ENCODE measurements around the gene DCDC2B.
A peak's percentile ranks its signal among the peaks of the same experiment; 100 is the strongest.

DCDC2B gene

DNA sequence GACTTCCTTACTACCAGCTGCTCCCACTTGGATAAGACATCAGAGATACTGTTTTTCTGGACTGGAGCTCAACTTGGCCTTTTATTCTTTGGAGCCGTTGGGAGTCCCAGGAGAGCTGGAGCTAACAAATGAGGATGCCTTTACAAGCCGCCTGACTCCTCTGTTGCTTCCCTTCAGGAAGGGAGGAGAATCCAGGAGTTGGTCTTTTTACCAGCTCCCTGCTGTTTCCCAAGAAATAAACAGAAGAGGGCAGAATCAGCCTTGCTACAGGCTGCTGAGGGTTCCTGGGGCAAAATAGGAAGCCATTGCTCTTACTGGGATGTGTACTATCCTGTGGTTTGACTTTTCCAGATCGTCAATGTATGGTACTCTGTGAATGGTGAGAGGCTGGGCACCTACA, 14.8 kb downstream of the DCDC2B start:
- no peak for DNase-seq (ENCODE audit: low read depth)

DNA sequence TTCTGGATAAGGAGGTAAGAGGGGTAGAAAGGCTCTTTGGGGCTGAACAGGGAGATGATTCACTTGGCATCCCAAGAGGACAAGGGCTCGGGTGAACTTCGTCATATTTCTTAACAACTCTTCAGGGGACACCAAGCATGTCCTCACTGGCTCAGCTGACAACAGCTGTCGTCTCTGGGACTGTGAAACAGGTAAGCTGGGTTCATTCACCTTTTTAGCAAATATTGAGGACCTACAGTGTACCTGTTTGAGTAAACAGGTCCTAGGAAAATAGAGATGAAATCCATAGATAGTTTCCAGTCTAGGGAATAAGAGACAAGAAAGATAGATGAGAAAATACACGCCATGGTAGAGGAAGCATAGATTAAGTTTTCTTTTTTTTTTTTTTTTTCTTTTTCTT, 15.4 kb downstream of the DCDC2B start:
- no peak for DNase-seq (ENCODE audit: low read depth)

DNA sequence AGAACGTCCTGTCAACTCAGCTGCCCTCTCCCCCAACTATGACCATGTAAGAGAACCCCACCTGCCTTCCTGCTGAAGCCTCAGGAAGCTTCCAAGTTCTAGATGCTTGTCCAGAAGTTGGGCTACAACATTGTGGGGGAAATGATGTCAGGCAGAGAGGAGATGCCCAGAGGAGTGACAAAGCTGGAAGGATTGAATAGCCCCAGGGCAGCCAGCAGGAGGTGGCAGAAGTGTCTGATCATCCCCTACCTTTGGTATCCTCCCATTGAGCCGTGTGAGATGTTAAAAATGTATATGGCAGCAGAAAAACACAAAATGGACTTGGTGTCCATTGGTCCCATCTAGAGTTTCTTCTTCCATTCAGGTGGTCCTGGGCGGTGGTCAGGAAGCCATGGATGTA, 19.9 kb downstream of the DCDC2B start:
- DNase-seq (ENCODE audit: low read depth), result no peak

DNA sequence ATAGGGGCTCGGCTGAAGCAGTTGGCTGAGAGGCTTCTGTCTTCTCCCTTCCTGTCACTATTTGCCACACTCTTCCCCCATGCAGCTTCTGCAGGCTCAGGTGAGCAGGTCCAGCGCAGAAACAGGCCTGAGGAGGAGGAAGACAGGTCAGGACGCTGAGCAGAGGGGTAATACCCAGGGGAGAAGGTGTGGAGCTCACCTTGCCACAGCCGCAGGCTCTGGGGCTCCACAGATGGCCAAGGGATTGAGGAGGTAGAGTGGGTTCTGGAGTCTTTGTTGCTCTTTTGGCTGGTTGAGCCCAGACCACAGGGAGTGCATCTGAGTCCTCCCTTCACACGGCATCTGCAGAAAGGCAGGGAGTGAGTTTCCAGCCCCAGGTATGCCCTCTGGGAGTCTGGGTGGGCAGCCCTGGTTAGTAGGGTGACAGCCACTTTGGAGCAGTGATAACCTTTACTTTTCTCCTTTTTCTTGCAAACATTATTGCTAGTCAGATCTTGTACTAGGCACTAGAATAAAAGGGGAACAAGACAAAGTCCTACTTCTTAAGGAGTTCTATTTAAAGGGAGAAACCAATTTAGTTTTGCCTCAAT, 23.0 kb downstream of the DCDC2B start:
- no peak for DNase-seq (ENCODE audit: low read depth)

DNA sequence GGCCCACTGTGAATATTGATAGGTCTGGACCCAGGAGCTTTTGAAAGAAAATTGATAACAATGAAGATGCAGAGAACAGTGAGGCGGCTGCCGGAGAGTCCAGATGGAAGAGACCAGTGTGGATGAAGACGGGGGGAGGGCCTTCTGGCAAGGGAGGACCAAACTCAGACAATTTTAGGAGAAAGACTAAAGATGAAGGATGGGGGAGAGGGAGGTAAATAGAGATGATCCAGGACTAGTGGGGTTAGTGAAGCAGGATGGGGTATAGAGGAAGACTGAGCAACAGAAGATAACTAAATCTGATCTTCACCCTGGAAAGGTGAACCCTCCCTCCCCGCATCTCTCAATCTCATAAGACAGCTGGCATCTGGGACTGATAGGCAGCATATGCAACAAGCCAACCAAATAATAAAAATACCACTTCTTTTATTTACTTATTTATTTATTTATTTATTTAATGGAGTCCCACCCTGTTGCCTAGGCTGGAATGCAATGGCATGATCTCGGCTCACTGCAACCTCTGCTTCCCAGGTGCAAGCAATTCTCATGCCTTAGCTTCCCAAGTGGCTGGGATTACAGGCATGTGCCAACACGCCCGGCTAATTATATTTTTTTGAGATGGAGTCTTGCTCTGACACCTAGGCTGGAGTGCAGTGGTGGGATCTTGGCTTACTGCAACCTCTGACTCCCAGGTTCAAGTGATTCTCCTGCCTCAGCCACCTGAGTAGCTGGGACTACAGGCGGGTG, 23.8 kb downstream of the DCDC2B start:
- no peak for DNase-seq (ENCODE audit: low read depth)

DNA sequence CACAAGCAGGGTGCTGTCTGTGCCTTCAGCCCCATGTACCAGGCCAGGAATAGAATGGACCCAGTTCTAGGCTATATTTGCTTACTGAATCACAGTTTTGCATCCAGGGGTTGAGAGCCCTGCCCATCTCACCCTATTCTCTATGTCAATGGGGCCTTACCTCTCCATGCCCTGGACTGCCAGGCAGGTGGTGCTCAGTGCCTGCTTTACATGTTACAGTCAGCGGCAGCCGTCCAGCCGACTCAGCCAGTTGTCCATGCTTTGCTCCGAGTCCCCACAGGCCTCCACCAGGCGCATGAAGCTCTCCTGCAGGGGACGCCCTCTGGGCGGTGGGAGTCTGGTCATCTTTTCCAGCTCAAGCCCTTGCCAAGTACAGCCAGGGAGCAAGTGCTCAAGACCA, 25.9 kb downstream of the DCDC2B start:
- no peak for DNase-seq (ENCODE audit: low read depth)

DNA sequence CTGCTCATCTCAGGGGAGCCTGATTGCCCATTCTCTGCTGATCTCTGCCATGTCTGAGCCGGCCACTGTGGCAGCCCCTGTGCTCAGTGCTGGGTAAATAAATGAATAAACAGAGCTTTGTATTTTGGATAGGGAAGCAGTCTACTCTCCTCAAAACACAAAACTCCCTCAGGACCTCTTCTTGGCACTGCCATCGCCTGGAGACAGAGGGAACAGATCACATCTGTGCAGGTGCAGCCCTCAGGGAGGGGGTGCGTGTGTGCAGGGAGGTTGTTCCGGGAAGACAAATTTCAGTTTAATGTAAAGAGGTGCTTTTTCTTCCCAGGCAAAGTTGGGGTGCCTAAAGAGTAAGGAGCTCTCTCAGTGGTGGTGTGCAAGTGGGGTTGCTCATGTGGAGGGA, 30.4 kb downstream of the DCDC2B start:
- no peak for DNase-seq (ENCODE audit: low read depth)

DNA sequence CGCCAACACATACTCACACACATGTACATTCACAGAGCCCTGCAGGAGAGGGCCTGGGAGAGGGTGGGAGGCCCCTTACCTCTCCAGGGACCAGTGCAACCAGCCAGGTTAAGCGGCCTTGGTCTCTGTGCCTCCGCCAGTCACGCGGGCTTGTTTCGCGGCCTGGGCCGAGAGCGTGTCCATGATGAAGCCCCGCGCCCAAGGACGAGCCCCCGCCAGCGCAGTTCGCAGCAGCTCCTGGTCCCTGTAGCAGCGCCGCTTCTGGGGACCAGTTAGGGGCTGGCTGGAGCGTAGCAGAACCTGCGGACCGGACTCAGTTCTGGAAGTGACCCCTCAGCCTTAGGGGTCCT, 30.9 kb downstream of the DCDC2B start:
- no peak for DNase-seq (ENCODE audit: low read depth)

DNA sequence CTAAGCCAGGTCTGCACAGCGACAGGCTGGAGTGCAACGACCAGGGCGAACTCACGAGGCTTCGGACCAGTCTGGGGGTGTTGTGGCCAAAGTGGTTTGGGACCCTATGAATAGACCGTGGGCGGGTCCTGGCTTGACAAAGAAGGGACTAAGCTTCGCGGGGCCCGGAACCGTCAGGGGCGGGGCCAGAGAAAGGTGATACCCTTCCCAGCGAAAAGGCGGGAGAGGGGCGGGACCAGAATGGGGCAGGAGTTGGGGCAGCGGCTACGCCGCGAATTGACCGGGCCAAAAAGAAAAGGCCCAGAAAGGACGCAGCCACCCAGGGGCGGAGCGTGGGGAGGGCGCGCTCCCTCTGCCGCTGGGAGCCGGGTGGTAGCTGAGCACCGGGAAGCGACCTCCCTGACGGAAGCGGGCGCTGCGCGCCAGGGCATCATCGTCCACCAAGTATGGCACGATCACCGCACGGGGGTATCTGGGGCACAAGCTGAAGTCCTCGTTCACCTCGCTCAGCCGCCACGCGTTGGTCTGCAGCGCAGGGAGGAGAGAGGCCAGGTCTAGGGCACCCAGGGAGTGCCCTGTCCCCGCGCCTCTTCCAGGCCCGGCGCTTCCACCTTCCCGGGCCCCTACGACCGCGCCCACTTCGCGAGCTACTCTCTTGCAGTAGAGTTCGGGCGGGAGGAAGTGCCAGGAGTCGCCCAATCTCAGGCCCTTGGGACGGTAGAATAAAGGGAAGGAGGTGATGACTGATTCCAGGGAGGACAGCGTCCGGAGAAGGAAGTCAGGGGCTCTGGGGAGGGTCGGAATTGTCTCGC, 31.5 kb downstream of the DCDC2B start:
- peak; percentile 45 for DNase-seq (ENCODE audit: low read depth)

DNA sequence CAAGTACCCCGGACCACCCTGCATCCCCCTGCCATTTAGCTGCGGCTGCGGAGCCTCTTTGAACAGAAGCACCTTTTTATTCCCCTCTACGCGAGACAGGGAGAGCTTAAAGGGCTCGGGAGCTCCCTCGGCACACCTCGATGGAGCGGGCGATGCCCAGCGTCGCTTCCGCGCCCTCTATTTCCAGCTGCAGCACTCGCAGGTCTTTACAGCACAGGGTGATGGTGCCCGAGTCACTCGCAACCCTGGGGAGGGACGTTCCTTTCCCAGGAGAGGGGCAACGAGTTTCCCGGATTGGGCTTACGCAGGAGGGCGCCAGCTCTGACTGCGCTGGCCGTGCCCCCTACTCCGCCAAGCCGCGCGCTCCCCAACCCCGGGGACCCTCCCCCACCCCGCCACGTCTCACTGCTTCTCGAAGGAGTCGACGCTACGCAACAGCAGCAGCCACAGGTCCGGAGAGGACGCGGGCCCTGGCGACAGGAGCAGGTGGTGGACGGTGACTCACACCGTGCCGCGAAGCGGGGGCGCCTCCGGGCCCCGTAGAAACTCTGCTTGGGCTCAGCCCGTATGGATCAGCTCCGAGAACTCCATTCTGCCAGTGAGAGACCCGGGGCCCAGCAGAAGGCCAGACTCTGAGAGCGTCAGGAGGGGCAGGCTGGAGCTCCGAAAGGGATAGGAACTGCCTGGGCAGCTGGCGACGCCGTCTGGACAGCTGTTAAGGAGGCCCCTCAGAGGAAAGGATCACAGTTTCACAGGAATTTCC, 32.3 kb downstream of the DCDC2B start:
- no peak for DNase-seq (ENCODE audit: low read depth)

DNA sequence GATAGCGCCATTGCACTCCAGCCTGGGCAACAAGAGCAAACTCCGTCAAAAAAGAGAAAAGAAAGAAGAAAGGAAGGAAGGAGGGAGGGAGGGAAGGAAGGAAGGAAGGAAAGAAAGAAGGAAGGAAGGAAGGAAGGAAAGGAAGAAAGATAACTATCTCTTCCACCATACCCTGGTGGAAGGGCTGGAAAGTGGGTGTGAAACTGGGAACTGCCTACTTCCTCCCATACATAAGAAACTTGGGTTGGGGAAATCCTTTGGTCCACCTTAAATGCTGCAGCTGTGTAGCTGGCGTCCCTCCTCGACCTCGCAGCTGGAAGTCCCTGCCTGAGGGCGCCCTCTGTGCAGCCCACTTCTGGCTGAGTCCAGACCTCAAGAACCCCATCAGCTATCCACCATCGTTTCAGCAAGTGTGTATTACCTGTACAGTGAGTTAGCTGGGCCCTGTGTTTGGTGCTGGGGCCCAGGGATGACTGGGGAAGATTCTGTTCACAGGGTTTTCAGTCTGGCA, 33.5 kb downstream of the DCDC2B start:
- DNase-seq (ENCODE audit: low read depth), result no peak

DNA sequence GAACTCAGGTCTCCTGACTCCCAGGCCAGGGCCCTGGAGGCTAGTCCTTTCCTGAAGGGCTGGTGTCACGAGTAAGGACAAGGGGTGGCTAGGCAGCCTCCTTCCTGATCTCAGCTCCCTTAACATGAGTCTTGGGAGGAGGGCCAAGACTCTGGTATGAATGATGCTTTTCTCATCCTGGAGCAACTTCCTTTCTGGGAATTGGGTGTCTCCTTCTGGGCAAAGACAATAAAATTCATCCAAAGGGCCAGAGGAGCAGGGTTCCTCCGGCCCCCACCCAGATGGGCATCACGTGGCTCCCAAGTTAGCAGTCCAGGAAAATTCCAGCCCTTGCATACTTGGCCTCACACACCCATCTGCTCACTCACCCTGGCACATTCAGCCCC, 38.0 kb downstream of the DCDC2B start, which contains the start of gene FAM167B:
Gene FAM167B (plus strand): TSS at position 335 of the 386 bp plus-strand sequence. CDS start 200 bp downstream, outside the sequence.
- no peak for DNase-seq (ENCODE audit: low read depth)

DNA sequence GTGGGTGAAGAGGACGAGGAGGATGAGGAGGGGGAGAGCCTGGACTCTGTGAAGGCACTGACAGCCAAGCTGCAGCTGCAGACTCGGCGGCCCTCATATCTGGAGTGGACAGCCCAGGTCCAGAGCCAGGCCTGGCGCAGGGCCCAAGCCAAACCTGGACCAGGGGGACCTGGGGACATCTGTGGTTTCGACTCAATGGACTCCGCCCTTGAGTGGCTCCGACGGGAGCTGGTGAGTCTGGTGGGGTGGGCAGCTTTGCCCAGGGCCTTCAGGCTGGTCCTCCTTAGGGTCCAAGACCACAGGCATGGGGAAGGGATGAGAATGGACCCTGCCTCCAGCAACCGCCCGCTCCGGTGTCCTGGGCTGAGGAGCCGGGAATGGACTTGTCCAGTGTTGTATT, 38.6 kb downstream of the DCDC2B start:
- no peak for DNase-seq (ENCODE audit: low read depth)

DNA sequence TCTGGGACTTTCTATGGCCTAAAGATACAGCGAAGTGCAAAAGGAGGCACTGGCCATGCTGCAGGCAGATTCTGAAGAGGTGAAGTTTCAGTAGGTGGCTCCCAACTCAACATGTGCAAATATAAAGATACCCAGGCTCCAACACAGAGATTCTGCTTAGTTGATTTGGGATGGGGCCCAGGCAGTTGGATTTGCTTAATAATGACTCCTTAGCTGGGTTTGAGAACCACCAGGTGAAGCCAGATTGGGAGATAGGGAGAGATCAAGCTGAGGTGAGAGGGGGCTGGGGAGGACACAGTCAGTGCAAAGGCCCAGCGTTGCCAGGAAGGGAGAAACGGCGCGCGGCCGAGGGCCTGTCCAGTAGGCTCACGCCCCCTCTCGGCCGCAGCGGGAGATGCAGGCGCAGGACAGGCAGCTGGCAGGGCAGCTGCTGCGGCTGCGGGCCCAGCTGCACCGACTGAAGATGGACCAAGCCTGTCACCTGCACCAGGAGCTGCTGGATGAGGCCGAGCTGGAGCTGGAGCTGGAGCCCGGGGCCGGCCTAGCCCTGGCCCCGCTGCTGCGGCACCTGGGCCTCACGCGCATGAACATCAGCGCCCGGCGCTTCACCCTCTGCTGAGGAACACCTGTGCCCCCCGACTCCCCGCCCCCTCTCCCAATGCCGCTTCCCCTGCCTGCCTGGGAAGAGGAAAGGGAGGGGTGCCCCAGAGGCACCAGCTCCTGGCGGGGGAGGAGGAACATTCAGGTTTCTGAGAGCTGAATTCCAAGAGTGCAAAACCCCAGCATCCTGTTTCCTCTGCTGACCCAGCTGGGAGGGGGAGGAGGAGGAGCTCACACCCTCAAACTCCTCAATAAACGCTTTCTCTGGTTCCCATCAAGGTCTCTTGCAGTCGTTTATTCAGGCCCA, 39.3 kb downstream of the DCDC2B start:
- peak; percentile 64 for DNase-seq (ENCODE audit: low read depth)

DNA sequence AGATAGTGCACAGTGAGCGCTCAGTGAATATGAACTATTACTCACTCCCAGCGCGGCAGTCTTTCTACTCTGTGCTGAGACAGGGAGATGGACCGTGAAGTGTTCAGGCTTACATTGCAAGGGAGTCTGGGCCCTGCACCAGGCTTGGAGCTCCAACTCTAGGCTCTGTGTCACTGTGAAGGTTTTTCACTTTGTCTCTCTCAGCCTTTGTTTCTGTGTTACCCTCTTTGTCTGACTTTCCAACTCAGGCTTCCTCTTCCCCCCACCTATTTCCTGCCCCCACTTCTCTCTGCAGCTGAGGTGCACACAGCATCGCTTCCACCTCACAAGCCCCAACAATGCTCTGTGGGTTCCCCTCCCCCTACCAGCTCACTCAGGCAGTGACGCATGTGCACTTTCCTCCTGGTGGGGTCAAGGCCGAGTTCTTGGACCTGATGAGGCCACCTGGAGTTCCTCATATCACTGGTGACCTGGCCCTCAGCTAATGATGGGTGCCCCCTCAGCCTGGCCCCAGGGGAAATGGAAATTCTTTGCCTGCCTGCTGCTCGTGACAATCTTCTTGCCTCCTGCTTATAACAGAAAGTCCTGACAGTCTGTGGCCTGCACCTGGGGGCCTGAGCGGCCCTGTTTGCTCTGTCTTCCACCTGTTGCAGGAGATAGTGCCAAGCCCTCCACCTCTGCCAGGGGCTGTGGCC, 41.1 kb downstream of the DCDC2B start:
- peak; percentile 75 for DNase-seq (ENCODE audit: low read depth)

DNA sequence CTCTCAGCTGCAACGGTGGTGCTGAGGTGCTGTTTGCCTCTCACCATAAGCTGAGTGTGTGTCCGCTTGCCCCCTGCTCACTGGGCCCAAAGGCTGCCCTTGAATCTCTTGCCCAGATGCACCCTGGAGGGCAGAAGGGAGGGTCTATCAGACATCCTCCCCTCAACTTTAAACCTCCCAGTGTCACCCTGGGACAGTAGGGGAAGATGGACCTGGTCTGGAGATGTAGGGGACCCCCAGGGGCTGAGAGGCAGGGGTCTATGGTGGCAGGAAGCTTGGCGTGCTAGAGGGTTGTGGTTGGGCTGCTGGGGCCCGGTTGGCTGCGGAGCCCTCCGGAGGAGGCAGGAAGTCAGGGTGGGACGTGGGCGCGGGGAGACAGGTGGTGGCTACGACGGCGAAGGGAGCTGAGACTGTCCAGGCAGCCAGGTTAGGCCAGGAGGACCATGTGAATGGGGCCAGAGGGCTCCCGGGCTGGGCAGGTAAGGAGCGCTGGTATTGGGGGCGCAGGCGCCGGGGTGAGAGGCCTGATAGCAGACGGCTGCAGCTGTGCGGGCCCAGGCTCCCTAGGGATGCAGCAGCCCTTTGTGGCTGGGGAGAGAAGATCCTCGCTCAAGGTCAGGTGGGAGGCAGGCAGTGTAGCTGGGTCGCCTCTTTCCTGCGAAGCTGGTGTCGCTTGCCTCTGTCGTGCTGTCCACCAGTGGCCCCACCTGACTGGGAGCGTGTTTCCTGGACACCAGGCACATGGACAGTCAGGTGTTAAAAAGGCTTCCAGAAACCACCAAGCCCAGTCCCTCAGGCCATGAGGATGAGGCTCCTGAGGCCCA, 42.2 kb downstream of the DCDC2B start, which contains the start of gene LCK:
Gene LCK (plus strand): TSS at position 373 of the 824 bp plus-strand sequence. CDS start 23,065 bp downstream, outside the sequence.
- peak; percentile 55 for DNase-seq (ENCODE audit: low read depth)

DNA sequence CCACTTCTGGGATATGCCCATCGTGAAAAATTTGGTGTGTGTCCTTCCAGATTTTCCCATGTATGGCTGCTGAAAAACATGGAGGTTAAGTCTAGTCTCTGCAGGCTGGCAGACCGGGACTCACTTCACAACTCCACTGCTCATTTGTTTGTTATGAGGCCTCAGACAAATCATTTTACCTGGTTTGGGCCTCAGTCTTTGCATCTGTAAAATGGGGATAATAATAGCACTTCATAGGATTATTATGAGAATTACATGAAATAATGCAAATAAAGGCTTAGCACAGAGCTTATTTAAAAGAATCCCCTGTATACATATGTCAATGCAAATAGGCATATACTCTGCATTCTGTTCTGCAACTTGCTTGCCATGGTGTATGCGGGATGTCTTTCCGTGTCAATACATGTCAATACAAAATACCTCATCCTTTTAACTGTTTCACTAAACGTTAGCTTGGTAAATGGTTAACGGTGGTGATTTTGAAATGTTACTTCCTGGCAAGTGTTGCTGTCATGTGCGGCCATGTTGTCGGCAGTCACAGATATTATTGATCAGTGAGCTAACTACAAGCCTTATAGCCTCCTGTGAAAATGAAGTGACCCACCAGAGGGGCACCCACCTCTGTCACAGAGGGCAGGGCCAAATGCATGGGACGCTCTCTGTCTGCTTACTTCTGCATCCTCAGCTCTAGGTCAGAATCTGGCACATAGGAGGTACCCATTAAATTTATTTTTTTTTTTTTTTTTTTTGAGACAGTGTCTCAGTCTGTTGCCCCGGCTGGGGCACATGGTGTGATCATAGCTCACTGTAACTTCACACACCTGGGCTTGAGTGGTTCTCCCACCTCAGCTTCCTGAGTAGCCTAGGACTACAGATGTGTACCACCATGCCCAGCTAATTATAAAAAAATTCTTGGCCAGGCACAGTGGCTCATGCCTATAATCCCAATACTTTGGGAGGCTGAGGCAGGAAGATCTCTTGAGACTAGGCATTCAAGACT, 46.5 kb downstream of the DCDC2B start:
- no peak for DNase-seq (ENCODE audit: low read depth)

All from activated gamma-delta T cell treated with anti-CD3 and anti-CD28 coated beads, Interleukin-2, amount 50 U/mL, for 16 hours (primary cell).